Measurements from ENCODE around the gene IMPDH2. TPM values are rescaled to one million over a fixed set of nuclear protein-coding genes. Genes with fewer than 3 reads are reported as not detected.

IMPDH2 gene
- total RNA-seq, 1 experiment from 2014 or later = 184 TPM

DNA sequence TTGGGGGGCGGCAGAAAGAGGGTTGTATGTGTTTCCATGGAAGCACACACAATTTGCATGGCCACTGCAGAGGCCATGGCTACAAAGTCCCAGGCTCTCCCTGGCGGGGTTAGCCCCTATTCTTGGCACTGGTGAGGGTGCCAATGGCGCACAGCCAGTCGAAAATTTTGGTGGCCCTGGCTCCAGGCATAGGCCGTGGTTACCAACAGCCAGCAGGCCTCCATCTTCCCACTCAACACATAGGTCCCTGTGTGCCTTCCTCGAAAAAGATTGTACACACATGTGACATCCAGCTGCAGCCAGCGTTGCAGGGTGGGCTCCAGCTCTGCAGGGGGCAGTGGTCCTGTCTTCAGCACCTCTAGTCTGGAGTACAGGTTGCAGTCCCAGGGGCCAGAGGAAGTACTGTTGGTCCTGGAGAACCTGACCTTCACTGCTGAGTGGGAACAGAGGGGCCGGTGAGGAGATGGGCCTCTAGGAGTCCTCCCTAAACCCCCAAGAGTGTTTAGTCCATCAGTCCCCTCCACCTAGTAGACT lies 32.0 kb downstream of the IMPDH2 start:
- no peak overlapping the region for H3K4me3 Mint-ChIP-seq (ENCODE audit: low read depth, unreplicated experiment)
- intact Hi-C loops (cut with micrococcal nuclease; ENCODE audit: unreplicated experiment) = no loop called here
- no peak overlapping the region for H3K27ac Mint-ChIP-seq (ENCODE audit: unreplicated experiment)
- no peak for TF ChIP-seq CTCF (IDR thresholded peaks at IDR 0.05; ENCODE audit: unreplicated experiment)
- no peaks in the 10 kb centered on the region for H3K27me3 Mint-ChIP-seq (ENCODE audit: unreplicated experiment)
- DNase-seq = no peak
- no peaks in the 10 kb centered on the region for H3K9me3 Mint-ChIP-seq (ENCODE audit: low read depth, unreplicated experiment)
- no TSS peak for BruUV-seq (replicated peaks)
- peaks cover under 1% of the 10 kb centered on the region for H3K4me1 Mint-ChIP-seq (ENCODE audit: low read depth, unreplicated experiment)
- CTCF ChIA-PET = no interaction called here
- H3K36me3 Mint-ChIP-seq (ENCODE audit: insufficient read depth, unreplicated experiment) = peaks cover 8% of the 10 kb centered on the region

- CTCF ChIA-PET = no interaction called here
- no TSS peak for BruUV-seq (replicated peaks)
- no peak overlapping the region for H3K4me3 Mint-ChIP-seq (ENCODE audit: low read depth, unreplicated experiment)
- H3K27me3 Mint-ChIP-seq (ENCODE audit: unreplicated experiment) = no peaks in the 10 kb centered on the region
- peaks cover 6% of the 10 kb centered on the region for H3K4me1 Mint-ChIP-seq (ENCODE audit: low read depth, unreplicated experiment)
- intact Hi-C loops (cut with micrococcal nuclease; ENCODE audit: unreplicated experiment) = no loop called here
- no peak for TF ChIP-seq CTCF (IDR thresholded peaks at IDR 0.05; ENCODE audit: unreplicated experiment)
- H3K9me3 Mint-ChIP-seq (ENCODE audit: low read depth, unreplicated experiment) = no peaks in the 10 kb centered on the region
- no peak overlapping the region for H3K27ac Mint-ChIP-seq (ENCODE audit: unreplicated experiment)
- no peak for DNase-seq
- peaks cover 10% of the 10 kb centered on the region for H3K36me3 Mint-ChIP-seq (ENCODE audit: insufficient read depth, unreplicated experiment)
These were observed 32.6 kb downstream of the IMPDH2 start for GRCh38 chr3:48996640-48997039.

DNA sequence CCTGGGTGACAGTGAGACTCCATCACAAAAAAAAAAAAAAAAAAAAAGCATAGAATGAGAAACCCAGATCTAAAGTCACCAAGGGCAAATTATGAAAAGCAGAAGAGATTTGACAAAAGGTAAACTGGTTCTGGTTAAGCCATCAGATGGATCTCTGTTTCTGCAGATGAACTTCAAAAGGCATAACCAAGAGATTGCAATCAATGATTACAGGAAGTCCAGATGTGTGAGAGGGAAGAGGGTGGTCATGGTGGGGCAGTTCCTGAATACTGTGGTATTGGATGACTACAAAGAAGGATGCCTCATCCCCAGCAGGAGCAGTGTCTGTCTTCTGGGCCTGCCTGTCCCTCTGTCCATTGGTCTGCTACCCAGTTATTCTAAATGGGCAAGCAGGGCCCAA lies 35.4 kb downstream of the IMPDH2 start:
- Mint-ChIP-seq H3K27me3 (ENCODE audit: unreplicated experiment) (no peaks in the 10 kb centered on the region), H3K4me1 (ENCODE audit: low read depth, unreplicated experiment) (peaks cover 9% of the 10 kb centered on the region), H3K36me3 (ENCODE audit: insufficient read depth, unreplicated experiment) (peaks cover 30% of the 10 kb centered on the region), H3K9me3 (ENCODE audit: low read depth, unreplicated experiment) (no peaks in the 10 kb centered on the region), H3K4me3 (ENCODE audit: low read depth, unreplicated experiment) (no peak overlapping the region), H3K27ac (ENCODE audit: unreplicated experiment) (no peak overlapping the region)
- DNase-seq = no peak
- CTCF ChIA-PET = interaction anchor here (0.7 kb wide), 1 partner anchor 9 kb away, joined by 5 read pairs; no protein-coding TSS in a partner anchor
- no peak for TF ChIP-seq CTCF (IDR thresholded peaks at IDR 0.05; ENCODE audit: unreplicated experiment)
- intact Hi-C loops (cut with micrococcal nuclease; ENCODE audit: unreplicated experiment) = no loop called here
- BruUV-seq (replicated peaks) = no TSS peak

GRCh38 chr3:48991851-48992545 lies 37.2 kb downstream of the IMPDH2 start:
- CTCF ChIA-PET = interaction anchor here (1.7 kb wide), 1 partner anchor 15 kb away, joined by 8 read pairs; the partner anchor contains the start of gene WDR6
- Mint-ChIP-seq H3K4me3 (ENCODE audit: low read depth, unreplicated experiment) (peak overlapping the region; percentile 96), H3K27ac (ENCODE audit: unreplicated experiment) (no peak overlapping the region), H3K36me3 (ENCODE audit: insufficient read depth, unreplicated experiment) (peaks cover 31% of the 10 kb centered on the region), H3K9me3 (ENCODE audit: low read depth, unreplicated experiment) (no peaks in the 10 kb centered on the region), H3K4me1 (ENCODE audit: low read depth, unreplicated experiment) (peaks cover 9% of the 10 kb centered on the region), H3K27me3 (ENCODE audit: unreplicated experiment) (no peaks in the 10 kb centered on the region)
- TF ChIP-seq CTCF (IDR thresholded peaks at IDR 0.05; ENCODE audit: unreplicated experiment) = no peak
- BruUV-seq (replicated peaks) = TSS peak; percentile 49
- intact Hi-C loops (cut with micrococcal nuclease; ENCODE audit: unreplicated experiment) = no loop called here
- DNase-seq = no peak

All from Calu3 (cell line).